Measurements from ENCODE around the gene LRRC7. TPM values are rescaled to one million over a fixed set of nuclear protein-coding genes. Genes with fewer than 3 reads are reported as not detected.

Gene LRRC7
- total and polyA plus RNA-seq, 2 of the 8 experiments (the other 6 are each of a cell fraction or from before 2014, with no cell fraction given), result 0.03 to 0.17 TPM

DNA sequence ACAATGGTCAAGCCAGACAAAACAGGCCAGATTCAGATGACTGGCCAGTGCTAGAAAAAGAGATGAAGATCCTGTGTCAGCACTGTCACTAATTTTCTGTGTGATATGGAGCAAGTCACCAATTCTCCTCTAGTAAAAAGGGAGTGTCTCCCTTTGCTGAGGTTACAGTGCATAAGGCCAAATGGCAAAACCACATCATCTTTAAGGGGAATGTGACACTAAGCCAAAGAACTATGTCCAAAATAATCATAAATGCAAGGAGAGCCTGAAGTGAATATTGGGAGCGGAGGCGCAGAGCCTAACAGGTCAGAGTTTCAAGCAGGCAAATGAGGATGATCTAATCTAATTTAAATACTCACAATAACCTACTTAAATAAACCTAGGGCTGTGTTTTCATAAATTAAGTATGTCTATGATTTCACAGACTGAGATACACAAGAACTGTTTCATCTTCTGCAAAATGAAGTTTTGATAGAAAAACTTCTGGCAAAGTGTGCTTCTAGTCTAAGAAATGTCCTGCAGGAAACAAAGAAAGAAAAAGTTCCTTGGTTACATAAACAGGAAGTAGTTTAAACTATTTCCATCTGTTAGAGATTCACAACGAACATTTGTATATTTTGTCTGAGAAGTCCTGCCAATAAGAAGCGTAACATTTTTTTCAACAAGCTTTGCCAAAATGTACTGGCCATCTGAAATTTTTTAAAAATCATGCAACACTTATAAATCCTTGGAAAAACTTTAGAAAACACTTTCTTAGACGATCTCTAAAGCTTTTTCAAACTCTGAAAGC lies 347.4 kb downstream of the LRRC7 start (continued):
- TF ChIP-seq BCL11A (IDR thresholded peaks at IDR 0.05; ENCODE audit: low read depth in 2 of 2, low read length in 2 of 2) (no peak), FOSL1 (IDR thresholded peaks at IDR 0.05; ENCODE audit: insufficient read depth, low read depth, low read length) (no peak), SIRT6 (IDR thresholded peaks at IDR 0.05; ENCODE audit: low read length) (no peak), EZH2 (IDR thresholded peaks at IDR 0.05; ENCODE audit: low read depth, low read length, severe bottlenecking) (no peak)
